ENCODE results near the gene PIWIL4.
"Not testable (repeated sequence)": the region's sequence is repeated elsewhere in the genome, so short reads cannot be mapped to it uniquely, and the experiment has no call there.

PIWIL4 gene

DNA sequence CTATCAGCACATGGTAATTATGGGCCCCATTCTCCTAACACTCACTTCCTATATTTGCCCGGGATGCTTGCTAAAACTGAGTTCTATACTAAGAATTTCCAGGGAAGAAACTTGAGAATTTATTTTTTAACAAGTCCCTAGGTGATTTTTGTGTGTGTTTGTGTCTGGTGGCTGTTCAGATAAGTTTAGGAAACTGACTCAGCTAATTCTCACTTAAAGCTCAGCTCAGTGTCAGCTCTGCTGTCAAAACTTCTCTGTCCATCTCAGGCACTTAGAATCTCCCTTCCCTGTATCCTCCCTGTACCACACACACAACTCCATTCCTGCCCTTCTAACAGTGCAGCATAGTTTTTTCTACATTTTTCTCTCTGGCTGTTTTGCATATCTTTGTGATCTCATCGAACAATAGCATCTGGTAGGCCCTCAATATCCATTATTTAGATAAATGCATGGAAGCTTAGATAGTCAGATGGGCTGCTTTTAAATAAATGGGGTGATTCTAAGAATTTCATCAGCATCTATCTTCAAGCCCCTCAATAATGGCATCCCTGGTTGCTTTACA, 69.3 kb downstream of the PIWIL4 start:
- no peak overlapping the region for H3K4me3 ChIP-seq (ENCODE audit: low read depth, low read length)
- TF ChIP-seq, protein P1, sequence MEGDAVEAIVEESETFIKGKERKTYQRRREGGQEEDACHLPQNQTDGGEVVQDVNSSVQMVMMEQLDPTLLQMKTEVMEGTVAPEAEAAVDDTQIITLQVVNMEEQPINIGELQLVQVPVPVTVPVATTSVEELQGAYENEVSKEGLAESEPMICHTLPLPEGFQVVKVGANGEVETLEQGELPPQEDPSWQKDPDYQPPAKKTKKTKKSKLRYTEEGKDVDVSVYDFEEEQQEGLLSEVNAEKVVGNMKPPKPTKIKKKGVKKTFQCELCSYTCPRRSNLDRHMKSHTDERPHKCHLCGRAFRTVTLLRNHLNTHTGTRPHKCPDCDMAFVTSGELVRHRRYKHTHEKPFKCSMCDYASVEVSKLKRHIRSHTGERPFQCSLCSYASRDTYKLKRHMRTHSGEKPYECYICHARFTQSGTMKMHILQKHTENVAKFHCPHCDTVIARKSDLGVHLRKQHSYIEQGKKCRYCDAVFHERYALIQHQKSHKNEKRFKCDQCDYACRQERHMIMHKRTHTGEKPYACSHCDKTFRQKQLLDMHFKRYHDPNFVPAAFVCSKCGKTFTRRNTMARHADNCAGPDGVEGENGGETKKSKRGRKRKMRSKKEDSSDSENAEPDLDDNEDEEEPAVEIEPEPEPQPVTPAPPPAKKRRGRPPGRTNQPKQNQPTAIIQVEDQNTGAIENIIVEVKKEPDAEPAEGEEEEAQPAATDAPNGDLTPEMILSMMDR (IDR thresholded peaks at IDR 0.05; ENCODE audit: low read depth, low read length, missing control alignments): no peak
- DNase-seq (ENCODE audit: low read depth): no peak
- in situ Hi-C loops (cut with HindIII; ENCODE audit: low sequenced_read_pairs): no loop called here

DNA sequence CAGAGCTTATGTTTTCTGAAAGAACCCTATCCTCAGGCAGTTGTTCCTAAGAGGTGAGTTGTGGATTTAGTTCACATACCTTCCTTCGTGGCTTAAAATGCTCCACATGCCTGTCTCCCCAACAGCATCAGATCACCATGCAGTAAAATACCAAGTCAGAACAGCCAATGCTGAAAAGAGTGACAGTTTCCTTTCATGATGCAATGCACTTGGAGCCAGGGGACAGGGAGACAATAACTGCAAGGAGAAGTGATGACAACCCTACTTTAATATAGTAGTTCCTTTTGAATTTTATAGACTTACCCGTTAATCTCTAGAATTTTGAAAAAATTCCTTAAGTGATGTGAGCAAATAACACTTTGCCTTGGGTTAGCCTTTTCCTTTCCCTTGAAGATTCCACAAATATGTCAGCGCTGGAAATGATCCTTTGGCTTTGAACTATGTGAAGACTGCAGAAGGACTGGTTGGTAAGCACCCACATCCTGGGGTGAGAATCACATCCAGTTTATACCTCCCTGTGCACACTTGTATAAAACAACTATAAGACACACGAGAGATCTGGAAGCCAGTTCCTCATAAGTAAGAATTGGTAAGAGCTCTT, 71.2 kb downstream of the PIWIL4 start:
- in situ Hi-C loops (cut with HindIII; ENCODE audit: low sequenced_read_pairs): no loop called here
- no peak for DNase-seq (ENCODE audit: low read depth)
- no peak overlapping the region for H3K4me3 ChIP-seq (ENCODE audit: low read depth, low read length)
- TF ChIP-seq, protein P1 (IDR thresholded peaks at IDR 0.05; ENCODE audit: low read depth, low read length, missing control alignments): no peak

DNA sequence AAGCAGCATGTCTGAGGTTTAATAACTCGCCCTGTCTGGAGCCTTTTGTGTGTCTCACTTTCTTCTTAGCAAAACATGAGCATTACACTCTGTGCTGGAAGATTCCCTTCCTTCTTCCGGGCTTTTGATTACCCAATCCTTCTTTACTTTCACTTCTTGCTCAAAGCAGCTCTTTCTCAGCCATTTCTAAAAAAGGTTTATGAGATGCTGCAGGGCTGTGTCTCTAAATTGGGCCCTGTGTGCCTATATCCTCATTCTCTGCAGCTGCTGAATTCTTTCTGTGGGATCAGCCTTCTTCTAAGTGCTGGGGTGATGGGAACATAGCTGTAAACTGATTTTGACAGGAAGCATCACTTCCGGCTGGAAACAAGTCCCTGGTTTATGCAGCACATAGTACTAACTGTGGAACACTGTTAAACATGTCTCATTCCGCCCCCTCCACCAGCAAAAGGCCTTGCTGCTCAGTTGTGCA, 71.8 kb downstream of the PIWIL4 start:
- in situ Hi-C loops (cut with HindIII; ENCODE audit: low sequenced_read_pairs): no loop called here
- DNase-seq (ENCODE audit: low read depth): no peak
- TF ChIP-seq, protein P1 (IDR thresholded peaks at IDR 0.05; ENCODE audit: low read depth, low read length, missing control alignments): no peak
- no peak overlapping the region for H3K4me3 ChIP-seq (ENCODE audit: low read depth, low read length)

DNA sequence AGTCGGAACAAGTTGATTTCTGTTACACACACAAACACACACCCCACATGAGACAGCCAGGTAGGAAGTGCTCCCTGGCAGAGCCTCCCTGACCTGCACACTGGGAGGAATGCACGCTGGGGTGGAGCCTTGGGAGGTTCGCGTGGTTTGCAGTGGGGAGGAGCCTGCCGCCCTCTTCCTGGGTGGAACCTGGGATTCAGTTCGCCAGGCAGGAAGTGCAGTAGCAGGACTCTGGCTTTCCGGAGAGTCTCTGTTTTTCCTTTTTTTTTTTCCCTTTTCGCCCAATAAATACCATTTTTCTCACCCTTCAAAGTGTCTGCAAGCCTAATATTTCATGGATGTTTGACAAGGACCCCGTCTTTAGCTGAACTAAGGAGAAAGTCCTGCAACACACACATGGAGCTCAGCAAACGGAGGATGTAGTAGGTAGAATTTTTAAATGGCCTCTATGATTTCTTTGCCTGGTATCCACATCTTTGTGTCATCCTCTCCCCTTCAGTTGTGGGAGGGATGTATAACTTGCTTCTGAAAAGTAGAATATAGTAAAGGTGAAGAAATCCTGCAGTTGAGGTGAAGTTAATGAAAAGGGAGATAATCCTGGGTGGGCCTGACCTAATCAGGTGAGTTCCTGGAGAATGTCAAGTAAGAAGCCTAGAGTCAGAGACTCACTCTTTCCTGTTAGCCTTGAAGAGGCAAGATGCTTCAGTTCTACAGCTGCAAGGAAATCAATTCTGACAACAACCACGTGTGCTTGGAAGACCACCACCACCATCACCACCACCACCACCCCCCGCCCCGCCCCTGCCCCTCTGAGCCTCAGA, 72.9 kb downstream of the PIWIL4 start:
- in situ Hi-C loops (cut with HindIII; ENCODE audit: low sequenced_read_pairs): no loop called here
- TF ChIP-seq, protein P1 (IDR thresholded peaks at IDR 0.05; ENCODE audit: low read depth, low read length, missing control alignments): no peak
- DNase-seq (ENCODE audit: low read depth): no peak
- no peak overlapping the region for H3K4me3 ChIP-seq (ENCODE audit: low read depth, low read length)

- no peak overlapping the region for H3K4me3 ChIP-seq (ENCODE audit: low read depth, low read length)
- TF ChIP-seq, protein P1 (IDR thresholded peaks at IDR 0.05; ENCODE audit: low read depth, low read length, missing control alignments): no peak
- DNase-seq (ENCODE audit: low read depth): no peak
- in situ Hi-C loops (cut with HindIII; ENCODE audit: low sequenced_read_pairs): no loop called here
These were observed 74.1 kb downstream of the PIWIL4 start for GRCh38 chr11:94641167-94641761.

- in situ Hi-C loops (cut with HindIII; ENCODE audit: low sequenced_read_pairs); H3K4me3 ChIP-seq (ENCODE audit: low read depth, low read length); DNase-seq (ENCODE audit: low read depth): not testable (repeated sequence)
These were observed 76.0 kb downstream of the PIWIL4 start for GRCh38 chr11:94643186-94643585.
